22Rv1 (cell line): ENCODE measurements around the gene CDC14B.
"Not testable (repeated sequence)": the region's sequence is repeated elsewhere in the genome, so short reads cannot be mapped to it uniquely, and the experiment has no call there.

Source experiments
- H3K27ac ChIP-seq: fragments of 450-650 bp; 2 replicates; pipeline ENCODE4 v1.5.1; 2017
- ZFX ChIP-seq: fragments of 450-650 bp; IDR thresholded peaks from 2 replicates; pipeline ENCODE4 v1.6.1; 2017; ENCODE audit warnings: antibody characterized with exemption, borderline replicate concordance
- TF ChIP-seq, protein P1 (sequence below): fragments of 450-650 bp; IDR thresholded peaks from 2 replicates; pipeline ENCODE4 v1.5.1; 2017; ENCODE audit warnings: mild to moderate bottlenecking

CDC14B gene

GRCh38 chr9:96620181-96620514, 505 bp upstream of the CDC14B start:
- no peak overlapping the region for H3K27ac ChIP-seq
- TF ChIP-seq, protein P1, sequence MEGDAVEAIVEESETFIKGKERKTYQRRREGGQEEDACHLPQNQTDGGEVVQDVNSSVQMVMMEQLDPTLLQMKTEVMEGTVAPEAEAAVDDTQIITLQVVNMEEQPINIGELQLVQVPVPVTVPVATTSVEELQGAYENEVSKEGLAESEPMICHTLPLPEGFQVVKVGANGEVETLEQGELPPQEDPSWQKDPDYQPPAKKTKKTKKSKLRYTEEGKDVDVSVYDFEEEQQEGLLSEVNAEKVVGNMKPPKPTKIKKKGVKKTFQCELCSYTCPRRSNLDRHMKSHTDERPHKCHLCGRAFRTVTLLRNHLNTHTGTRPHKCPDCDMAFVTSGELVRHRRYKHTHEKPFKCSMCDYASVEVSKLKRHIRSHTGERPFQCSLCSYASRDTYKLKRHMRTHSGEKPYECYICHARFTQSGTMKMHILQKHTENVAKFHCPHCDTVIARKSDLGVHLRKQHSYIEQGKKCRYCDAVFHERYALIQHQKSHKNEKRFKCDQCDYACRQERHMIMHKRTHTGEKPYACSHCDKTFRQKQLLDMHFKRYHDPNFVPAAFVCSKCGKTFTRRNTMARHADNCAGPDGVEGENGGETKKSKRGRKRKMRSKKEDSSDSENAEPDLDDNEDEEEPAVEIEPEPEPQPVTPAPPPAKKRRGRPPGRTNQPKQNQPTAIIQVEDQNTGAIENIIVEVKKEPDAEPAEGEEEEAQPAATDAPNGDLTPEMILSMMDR = no peak
- no peak for TF ChIP-seq ZFX

DNA sequence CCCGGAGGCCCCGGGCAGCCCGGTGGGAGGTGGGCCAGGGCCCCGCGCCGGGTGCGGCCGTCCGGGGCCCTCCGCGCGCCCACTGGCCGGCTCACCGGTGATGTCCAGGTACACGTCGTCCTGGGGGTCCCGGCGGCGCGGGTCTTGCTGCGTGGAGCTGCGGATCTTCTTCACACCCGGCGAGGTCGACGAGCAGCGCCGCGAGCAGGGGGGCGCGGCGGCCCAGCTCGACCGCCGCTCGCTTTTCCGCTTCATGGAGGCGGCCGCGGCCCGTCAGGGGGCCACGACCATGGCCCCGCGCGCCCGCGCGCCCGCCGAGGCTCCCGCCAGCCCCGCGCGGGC, 548 bp downstream of the CDC14B start:
- TF ChIP-seq, protein P1 = no peak
- no peak for TF ChIP-seq ZFX
- H3K27ac ChIP-seq = no peak overlapping the region

- no peak overlapping the region for H3K27ac ChIP-seq
Observed at GRCh38 chr9:96618209-96619123, 1.2 kb downstream of the CDC14B start.

DNA sequence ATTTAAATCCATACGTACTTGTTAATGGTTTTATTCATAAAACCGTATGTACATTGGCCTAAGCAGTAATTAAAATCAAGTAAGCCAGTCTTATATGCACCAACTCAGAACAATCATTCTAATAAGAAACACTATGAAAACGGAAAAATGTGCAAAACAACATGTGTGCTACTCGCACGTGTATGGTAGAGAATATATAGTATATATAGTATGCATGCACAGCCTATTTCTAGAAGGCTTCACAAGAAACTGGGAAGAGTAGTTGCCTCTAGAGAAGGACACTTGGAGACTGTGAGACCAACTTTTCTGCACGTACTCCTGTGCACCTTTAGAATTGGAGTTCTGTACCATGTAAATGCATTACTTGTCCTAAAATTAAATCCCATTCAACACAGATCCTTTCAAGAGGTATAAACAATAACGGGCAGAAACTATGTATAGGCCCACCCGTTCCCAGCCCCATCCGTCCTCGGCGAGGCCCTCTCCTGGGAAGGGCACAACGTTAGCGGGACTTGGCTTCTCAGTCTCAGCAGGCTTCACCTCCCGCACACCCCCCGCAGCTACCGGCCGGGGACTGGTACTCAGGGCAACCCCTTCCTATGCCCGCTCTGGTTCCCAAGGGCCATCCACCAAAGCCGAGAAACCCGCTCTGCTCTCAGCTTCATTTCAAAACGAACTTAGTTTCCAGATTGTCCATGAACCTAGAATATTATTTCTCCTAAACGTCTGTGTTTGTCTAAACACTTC, 2.0 kb downstream of the CDC14B start:
- no peak overlapping the region for H3K27ac ChIP-seq
- no peak for TF ChIP-seq ZFX
- TF ChIP-seq, protein P1 = no peak

More at GRCh38 chr9:96618209-96619123, 1.2 kb downstream of the CDC14B start:
- no peak for TF ChIP-seq ZFX
- TF ChIP-seq, protein P1 = no peak

GRCh38 chr9:96616817-96617438, 2.7 kb downstream of the CDC14B start:
- TF ChIP-seq, protein P1 = no peak
- no peak for TF ChIP-seq ZFX
- H3K27ac ChIP-seq = no peak overlapping the region

DNA sequence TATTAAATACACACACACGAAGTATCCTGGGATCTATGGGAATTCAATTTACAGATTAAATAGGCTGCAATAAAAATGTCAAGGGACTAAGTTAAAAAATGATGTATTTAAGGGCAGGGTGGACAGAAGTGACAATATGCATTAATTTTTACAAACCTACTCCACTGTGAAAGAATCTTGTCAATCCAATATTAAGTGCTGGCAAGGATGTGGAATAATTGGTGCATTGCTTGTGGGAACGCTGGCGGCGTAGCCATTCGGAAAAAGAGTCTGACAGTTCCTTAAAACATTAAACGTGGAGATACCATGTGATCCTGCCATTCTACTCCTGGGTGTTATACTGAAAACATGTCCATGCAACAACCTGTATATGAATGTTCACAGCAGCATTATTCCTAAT, 4.2 kb downstream of the CDC14B start:
- no peak for TF ChIP-seq ZFX
- TF ChIP-seq, protein P1 = no peak
- H3K27ac ChIP-seq = no peak overlapping the region

- not testable (repeated sequence) for H3K27ac ChIP-seq
Observed at GRCh38 chr9:96614664-96615063, 5.0 kb downstream of the CDC14B start.
